ENCODE results near the gene CLIP4. TPM values are rescaled to one million over a fixed set of nuclear protein-coding genes. Genes with fewer than 3 reads are reported as not detected.

The CLIP4 gene
- total and polyA plus RNA-seq, 4 donors: 15.1 to 30.1 (median 23.1) TPM

GRCh38 chr2:29209551-29209950, 94.3 kb downstream of the CLIP4 start:
- H3K9ac ChIP-seq (ENCODE audit: insufficient read depth in 1 of 2, low read length in 2 of 2): no peak overlapping the region
- DNase-seq: no peak

GRCh38 chr2:29212009-29212408, 96.8 kb downstream of the CLIP4 start:
- DNase-seq (no peak), ATAC-seq (ENCODE audit: insufficient read depth, low FRiP score) (no peak)
- Histone ChIP-seq H3K36me3 (ENCODE audit: control insufficient read depth in 4 of 4, insufficient read depth in 4 of 4, low read length in 4 of 4) (no peaks in the 10 kb centered on the region), H3K27me3 (ENCODE audit: control insufficient read depth in 3 of 3, insufficient read depth in 3 of 3, low read length in 2 of 3) (no peaks in the 10 kb centered on the region), H3K4me1 (ENCODE audit: control insufficient read depth in 5 of 5, insufficient read depth in 5 of 5, low read length in 5 of 5) (peaks cover 0 to 4% (median 0%) of the 10 kb centered on the region in 5 donors), H3K4me3 (no peak overlapping the region), H3K9ac (ENCODE audit: insufficient read depth in 1 of 2, low read length in 2 of 2) (no peak overlapping the region), H3K9me3 (ENCODE audit: control insufficient read depth in 4 of 4, insufficient read depth in 3 of 4, low read length in 3 of 4) (no peaks in the 10 kb centered on the region), H3K27ac (ENCODE audit: low read depth in 1 of 2, low read length in 1 of 2) (no peak overlapping the region)
- TF ChIP-seq CTCF (IDR thresholded peaks at IDR 0.05; ENCODE audit: control extremely low read depth, extremely low read depth): no peak
- WGBS, 2 donors: 56 to 90% methylated on average over 5 of the region's 5 CpGs

More at GRCh38 chr2:29209551-29209950, 94.3 kb downstream of the CLIP4 start:
- Histone ChIP-seq H3K36me3 (ENCODE audit: control insufficient read depth in 4 of 4, insufficient read depth in 4 of 4, low read length in 4 of 4) (no peaks in the 10 kb centered on the region), H3K9me3 (ENCODE audit: control insufficient read depth in 4 of 4, insufficient read depth in 3 of 4, low read length in 3 of 4) (no peaks in the 10 kb centered on the region), H3K27ac (ENCODE audit: low read depth in 1 of 2, low read length in 1 of 2) (no peak overlapping the region), H3K27me3 (ENCODE audit: control insufficient read depth in 3 of 3, insufficient read depth in 3 of 3, low read length in 2 of 3) (no peaks in the 10 kb centered on the region), H3K4me1 (ENCODE audit: control insufficient read depth in 5 of 5, insufficient read depth in 5 of 5, low read length in 5 of 5) (no peaks in the 10 kb centered on the region), H3K4me3 (no peak overlapping the region)
- no peak for ATAC-seq (ENCODE audit: insufficient read depth, low FRiP score)
- WGBS, 2 donors: 84 to 90% methylated on average over 5 of the region's 5 CpGs
- no peak for TF ChIP-seq CTCF (IDR thresholded peaks at IDR 0.05; ENCODE audit: control extremely low read depth, extremely low read depth)

DNA sequence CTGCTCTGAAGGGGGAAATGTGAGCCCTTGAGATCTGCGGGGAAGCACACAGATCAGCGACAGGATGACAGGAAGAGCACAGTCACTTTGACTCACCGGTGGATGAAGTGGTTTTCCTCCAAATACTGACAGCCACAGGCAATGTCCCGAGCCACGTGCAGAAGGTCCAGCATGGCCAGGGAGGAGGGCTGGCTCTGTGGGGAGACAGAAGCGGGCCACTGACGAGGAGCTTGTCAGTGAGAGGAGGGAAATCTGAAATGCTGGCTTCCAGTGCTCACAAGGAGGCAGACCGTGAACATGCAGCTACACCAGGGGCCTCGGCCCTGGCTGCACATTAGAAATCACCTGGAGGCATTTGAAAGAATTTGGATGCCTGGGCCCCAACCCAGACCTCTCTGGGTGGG, 98.7 kb downstream of the CLIP4 start:
- H3K27ac ChIP-seq (ENCODE audit: low read depth in 1 of 2, low read length in 1 of 2): no peak overlapping the region
- no peaks in the 10 kb centered on the region for H3K9me3 ChIP-seq (ENCODE audit: control insufficient read depth in 4 of 4, insufficient read depth in 3 of 4, low read length in 3 of 4)
- no peaks in the 10 kb centered on the region for H3K27me3 ChIP-seq (ENCODE audit: control insufficient read depth in 3 of 3, insufficient read depth in 3 of 3, low read length in 2 of 3)
- ATAC-seq (ENCODE audit: insufficient read depth, low FRiP score) (no peak), DNase-seq (no peak)
- TF ChIP-seq CTCF (IDR thresholded peaks at IDR 0.05; ENCODE audit: control extremely low read depth, extremely low read depth): no peak
- 34 to 36% methylated on average over 9 of the region's 9 CpGs for WGBS, 2 donors
- H3K36me3 ChIP-seq (ENCODE audit: control insufficient read depth in 4 of 4, insufficient read depth in 4 of 4, low read length in 4 of 4): no peaks in the 10 kb centered on the region
- H3K4me3 ChIP-seq: no peak overlapping the region
- no peak overlapping the region for H3K9ac ChIP-seq (ENCODE audit: insufficient read depth in 1 of 2, low read length in 2 of 2)
- peaks cover 0 to 4% (median 0%) of the 10 kb centered on the region in 5 donors for H3K4me1 ChIP-seq (ENCODE audit: control insufficient read depth in 5 of 5, insufficient read depth in 5 of 5, low read length in 5 of 5)

DNA sequence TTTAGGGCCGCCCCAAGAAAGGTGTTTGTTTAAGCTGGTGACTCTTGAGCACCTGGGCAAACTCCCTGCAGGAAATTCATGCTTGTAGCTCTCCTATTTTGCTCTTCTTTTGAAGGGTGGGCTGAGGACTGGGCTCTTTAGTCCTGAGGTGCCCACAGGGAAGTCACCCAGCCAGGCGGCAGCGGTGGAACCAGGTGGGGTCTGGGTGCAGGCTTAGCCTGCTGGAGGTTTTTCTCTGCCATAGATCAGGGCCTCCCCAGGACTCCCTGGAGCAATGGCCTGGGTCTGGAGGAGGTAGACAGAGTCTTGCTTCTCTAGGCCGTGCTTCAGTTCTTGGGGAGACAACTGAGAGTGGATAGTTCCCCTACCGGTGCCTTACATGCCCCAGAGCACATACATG, 99.9 kb downstream of the CLIP4 start:
- Histone ChIP-seq H3K27me3 (ENCODE audit: control insufficient read depth in 3 of 3, insufficient read depth in 3 of 3, low read length in 2 of 3) (no peaks in the 10 kb centered on the region), H3K9ac (ENCODE audit: insufficient read depth in 1 of 2, low read length in 2 of 2) (no peak overlapping the region), H3K27ac (ENCODE audit: low read depth in 1 of 2, low read length in 1 of 2) (no peak overlapping the region), H3K9me3 (ENCODE audit: control insufficient read depth in 4 of 4, insufficient read depth in 3 of 4, low read length in 3 of 4) (no peaks in the 10 kb centered on the region), H3K4me1 (ENCODE audit: control insufficient read depth in 5 of 5, insufficient read depth in 5 of 5, low read length in 5 of 5) (peaks cover 0 to 4% (median 0%) of the 10 kb centered on the region in 5 donors), H3K4me3 (no peak overlapping the region), H3K36me3 (ENCODE audit: control insufficient read depth in 4 of 4, insufficient read depth in 4 of 4, low read length in 4 of 4) (no peaks in the 10 kb centered on the region)
- TF ChIP-seq CTCF (IDR thresholded peaks at IDR 0.05; ENCODE audit: control extremely low read depth, extremely low read depth): no peak
- DNase-seq (peak in 1 of 3 donors; percentile 6), ATAC-seq (ENCODE audit: insufficient read depth, low FRiP score) (no peak)
- WGBS, 2 donors: 84 to 90% methylated on average over 5 of the region's 5 CpGs
